HepG2 (cell line): ENCODE measurements around the gene DNAI2. TPM values are rescaled to one million over a fixed set of nuclear protein-coding genes. Genes with fewer than 3 reads are reported as not detected.

ENCODE experiments used
- ATAC-seq: fragments of 200-7000 bp; cut with Tn5 transposase; 3 replicates; pipeline ENCODE4 v1.9.1; 2020; ENCODE audit warnings: mild to moderate bottlenecking, moderate library complexity
- BruUV-seq: library from RNA; stranded (reverse); fragments of 400-500 nt; replicated peaks from 2 replicates; lab custom pipeline; 2021; lab: Mats Ljungman, UMichigan
- CTCF ChIA-PET: fragments of 300-600 bp; formaldehyde crosslinking; extraction: SDS; loops from one replicate; lab custom pipeline; 2021; ENCODE audit warnings: low total read pairs, inconsistent platforms, low intra/inter-chr PET ratio; lab: Yijun Ruan, JAX
- POLR2A ChIA-PET: fragments of 350-600 bp; sonication (Branson Sonifier 250); formaldehyde crosslinking; loops from one replicate; lab custom pipeline; 2020; ENCODE audit warnings: antibody characterized with exemption, inconsistent platforms; lab: Yijun Ruan, JAX
- DNase-seq: peaks from one replicate; pipeline ENCODE4 v3.0.0-alpha.2; 2015; ENCODE audit warnings: low spot score
- FAIRE-seq: peaks from 3 replicates; lab custom pipeline; 2011; peaks lifted over from hg19 to GRCh38; lab: Jason Lieb, UNC
- H2AFZ ChIP-seq: one replicate; pipeline ENCODE4 v1.6.1; 2011; ENCODE audit warnings: low read length, inconsistent platforms
- H3K27ac ChIP-seq: fragments of 300-600 bp; 3 replicates; pipeline ENCODE4 v1.8.0; 2011; ENCODE audit warnings: mixed run types, mild to moderate bottlenecking, mixed read lengths, low read length, inconsistent platforms; ENCODE audit not compliant: insufficient read depth; ENCODE audit errors: extremely low read length
- H3K27me3 ChIP-seq, 2 experiments: fragments of 200-600 bp in 1 of 2; 2 replicates in 1 of 2; 3 replicates in 1 of 2; pipeline versions ENCODE4 v1.6.0 to v1.8.0; 2011; ENCODE audit warnings: low read length in 2 of 2, mild to moderate bottlenecking in 2 of 2, moderate library complexity in 2 of 2, inconsistent platforms in 1 of 2; ENCODE audit not compliant: insufficient read depth in 2 of 2, control insufficient read depth in 1 of 2
- H3K36me3 ChIP-seq, 2 experiments: fragments of 200-600 bp in 1 of 2; replicated peaks in 1 of 2; 2 replicates in 1 of 2; 3 replicates in 1 of 2; pipeline versions ENCODE4 v1.5.1 to v1.8.0; 2011; ENCODE audit warnings: low read length in 2 of 2, inconsistent platforms in 1 of 2; ENCODE audit not compliant: insufficient read depth in 2 of 2, control insufficient read depth in 1 of 2
- H3K4me1 ChIP-seq: 2 replicates; pipeline ENCODE4 v1.5.1; 2012; ENCODE audit warnings: low read length, inconsistent platforms; ENCODE audit not compliant: insufficient read depth
- H3K4me2 ChIP-seq: 2 replicates; pipeline ENCODE4 v1.6.0; 2011; ENCODE audit warnings: low read depth, low read length, inconsistent platforms
- H3K4me3 ChIP-seq, 3 experiments: fragments of 200-600 bp in 1 of 3; sonication (generic), shearing (Covaris generic) in 1 of 3; replicated peaks in 1 of 3; 2 replicates each; pipeline ENCODE4 v1.5.1; 2011 to 2016; ENCODE audit warnings: low read length in 3 of 3, inconsistent platforms in 2 of 3, low read depth in 2 of 3, mild to moderate bottlenecking in 2 of 3, control low read depth in 1 of 3, mixed read lengths in 1 of 3; ENCODE audit not compliant: insufficient read depth in 1 of 3
- H3K79me2 ChIP-seq: one replicate; pipeline ENCODE4 v1.6.1; 2011; ENCODE audit warnings: low read length, inconsistent platforms; ENCODE audit not compliant: insufficient read depth
- H3K9ac ChIP-seq: 2 replicates; pipeline ENCODE4 v1.6.0; 2011; ENCODE audit warnings: mild to moderate bottlenecking, low read depth, low read length, inconsistent platforms; ENCODE audit not compliant: insufficient read depth
- H3K9me3 ChIP-seq: 2 replicates; pipeline ENCODE4 v1.5.1; 2012; ENCODE audit warnings: mild to moderate bottlenecking, low read length
- H4K20me1 ChIP-seq: 2 replicates; pipeline ENCODE4 v1.6.0; 2011; ENCODE audit warnings: inconsistent platforms, mild to moderate bottlenecking, low read length, moderate library complexity; ENCODE audit not compliant: insufficient read depth
- ARNTL ChIP-seq: sonication (generic); formaldehyde crosslinking; IDR thresholded peaks from 2 replicates; pipeline ENCODE4 v1.4.0; 2020; ENCODE audit warnings: mild to moderate bottlenecking, missing genetic modification reagents
- ATF2 ChIP-seq: sonication (generic); formaldehyde crosslinking; IDR thresholded peaks from 2 replicates; pipeline ENCODE4 v1.4.0; 2020; ENCODE audit warnings: missing genetic modification reagents
- CSRNP2 ChIP-seq: sonication (generic); formaldehyde crosslinking; conservative IDR thresholded peaks from 2 replicates; pipeline ENCODE4 v1.8.0; 2022; ENCODE audit warnings: low read depth, missing genetic modification reagents
- DNMT1 ChIP-seq: sonication (generic); formaldehyde crosslinking; IDR thresholded peaks from 2 replicates; pipeline ENCODE4 v1.5.1; 2020; ENCODE audit warnings: mild to moderate bottlenecking, missing genetic modification reagents
- PCBP1 ChIP-seq: fragments of 200-400 bp; formaldehyde crosslinking; IDR thresholded peaks from 2 replicates; pipeline ENCODE4 v1.6.1; 2017; ENCODE audit warnings: mild to moderate bottlenecking, low read depth, low read length, borderline replicate concordance
- RBAK ChIP-seq: sonication (generic); formaldehyde crosslinking; IDR thresholded peaks from 2 replicates; pipeline ENCODE4 v1.5.1; 2020; ENCODE audit warnings: mild to moderate bottlenecking, missing genetic modification reagents
- SRY ChIP-seq: sonication (generic); formaldehyde crosslinking; IDR thresholded peaks from 2 replicates; pipeline ENCODE4 v1.8.0; 2022; ENCODE audit warnings: mild to moderate bottlenecking, missing genetic modification reagents
- SSRP1 ChIP-seq: IDR thresholded peaks from 2 replicates; pipeline ENCODE4 v1.6.1; 2016; ENCODE audit warnings: control low read depth
- SUZ12 ChIP-seq: fragments of 150-350 bp; IDR thresholded peaks from 2 replicates; pipeline ENCODE4 v1.6.1; 2014; ENCODE audit warnings: low read depth, low read length
- ZNF660 ChIP-seq: sonication (generic); formaldehyde crosslinking; IDR thresholded peaks from 2 replicates; pipeline ENCODE4 v1.5.1; 2020; ENCODE audit warnings: mild to moderate bottlenecking, low read depth, missing genetic modification reagents, borderline replicate concordance
- WGBS: methylation state at CpG from one replicate; pipeline ENCODE4 v1.1.6; 2017; ENCODE audit warnings: low lambda C conversion rate; 5-methylcytosine and 5-hydroxymethylcytosine counted together
- in situ Hi-C: cut with HindIII; loops from 2 replicates; pipeline ENCODE4 v1.10.0; 2017; ENCODE audit warnings: low pct_unique_long_range_greater_than_20kb; ENCODE audit not compliant: extremely low pct_ligation_motif_present
- intact Hi-C: fragments of 100-400 bp; cut with micrococcal nuclease; formaldehyde crosslinking; loops from one replicate; pipeline ENCODE4 v1.10.0; 2022; ENCODE audit not compliant: unreplicated experiment
- polyA plus RNA-seq, 8 experiments: library from polyadenylated mRNA; depleted of rRNA in 3 of 8; stranded (reverse) in 7 of 8; unstranded in 1 of 8; fragments of >200 nt; fragmentation: Illumina TruSeq in 4 of 8; extraction: Trizol in 4 of 8; gene quantifications; 2 replicates each; pipeline versions ENCODE4 v1.2.1 to v1.2.3, GENCODE V29; 2011 to 2016; ENCODE audit warnings: low read depth in 4 of 8, missing spikeins in 1 of 8, mixed read lengths in 1 of 8; ENCODE audit not compliant: insufficient read depth in 1 of 8
- total RNA-seq, 5 experiments: library from RNA; depleted of rRNA; stranded (reverse); fragments of >200 nt; fragmentation: Illumina TruSeq; extraction: Trizol; gene quantifications; 2 replicates each; pipeline ENCODE4 v1.2.3, GENCODE V29; 2016; ENCODE audit warnings: low read depth in 1 of 5

Gene DNAI2
- total and polyA plus RNA-seq, 2 of the 13 experiments (the other 11 are each of a cell fraction or from before 2014, with no cell fraction given), result not detected

- Histone ChIP-seq H3K4me1 (no peaks in the 10 kb centered on the region), H3K79me2 (no peaks in the 10 kb centered on the region), H3K27ac (no peak overlapping the region), H3K27me3 (peaks cover 10 to 67% of the 10 kb centered on the region in 2 experiments), H3K4me3 (no peak overlapping the region), H3K9ac (no peak overlapping the region), H3K9me3 (no peaks in the 10 kb centered on the region), H3K36me3 (no peaks in the 10 kb centered on the region), H4K20me1 (no peaks in the 10 kb centered on the region), H2AFZ (no peak overlapping the region), H3K4me2 (no peak overlapping the region)
- no peak for ATAC-seq
- ChIA-PET CTCF (no interaction called here), POLR2A (no interaction called here)
- DNase-seq, result no peak
- in situ Hi-C loops (no loop called here), intact Hi-C loops (no loop called here)
- 0% methylated on average over 1 of the region's 8 CpGs for WGBS
- TF ChIP-seq SUZ12, result no peak
- no peak for TF ChIP-seq ZNF660
- TF ChIP-seq RBAK (CRISPR knock-in tag), result no peak
- no peak for TF ChIP-seq DNMT1 (CRISPR knock-in tag)
- TF ChIP-seq PCBP1, result no peak
- TF ChIP-seq SSRP1 (CRISPR knock-in tag), result no peak
- no peak for TF ChIP-seq CSRNP2 (CRISPR knock-in tag)
- TF ChIP-seq ATF2 (CRISPR knock-in tag), result no peak
- no peak for TF ChIP-seq ARNTL (CRISPR knock-in tag)
- no peak for TF ChIP-seq SRY (CRISPR knock-in tag)
- BruUV-seq, result no TSS peak
- no peak for FAIRE-seq
These were observed 56.4 kb downstream of the DNAI2 start for GRCh38 chr17:74330446-74330845.
